ENCODE results near the gene ATP5F1B. TPM values are rescaled to one million over a fixed set of nuclear protein-coding genes. Genes with fewer than 3 reads are reported as not detected.

ATP5F1B gene
- total RNA-seq, 1 donor from 2014 or later: 735 TPM

DNA sequence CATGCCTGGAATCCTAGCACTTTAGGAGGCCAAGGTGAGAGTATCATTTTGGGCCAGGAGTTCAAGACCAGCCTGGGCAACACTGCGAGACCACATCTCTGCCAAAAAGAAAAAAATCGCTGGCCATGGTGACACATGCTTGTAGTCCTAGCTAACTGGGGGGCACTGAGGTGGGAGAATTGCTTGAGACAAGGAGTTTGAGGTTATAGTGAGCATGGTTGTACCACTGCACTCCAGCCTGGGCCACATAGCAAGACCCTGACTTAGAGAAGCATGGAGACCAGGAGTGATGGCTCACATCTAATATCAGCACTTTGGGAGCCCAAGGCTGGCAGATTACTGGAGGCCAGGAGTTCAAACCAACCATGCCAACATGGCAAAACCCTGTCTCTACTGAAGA lies 33.1 kb upstream of the ATP5F1B start:
- peak overlapping the region; percentile 17 for H3K27ac Mint-ChIP-seq (ENCODE audit: unreplicated experiment)
- H3K27me3 Mint-ChIP-seq (ENCODE audit: unreplicated experiment): peaks cover under 1% of the 10 kb centered on the region
- DNase-seq: no peak
- TF ChIP-seq, protein P1, sequence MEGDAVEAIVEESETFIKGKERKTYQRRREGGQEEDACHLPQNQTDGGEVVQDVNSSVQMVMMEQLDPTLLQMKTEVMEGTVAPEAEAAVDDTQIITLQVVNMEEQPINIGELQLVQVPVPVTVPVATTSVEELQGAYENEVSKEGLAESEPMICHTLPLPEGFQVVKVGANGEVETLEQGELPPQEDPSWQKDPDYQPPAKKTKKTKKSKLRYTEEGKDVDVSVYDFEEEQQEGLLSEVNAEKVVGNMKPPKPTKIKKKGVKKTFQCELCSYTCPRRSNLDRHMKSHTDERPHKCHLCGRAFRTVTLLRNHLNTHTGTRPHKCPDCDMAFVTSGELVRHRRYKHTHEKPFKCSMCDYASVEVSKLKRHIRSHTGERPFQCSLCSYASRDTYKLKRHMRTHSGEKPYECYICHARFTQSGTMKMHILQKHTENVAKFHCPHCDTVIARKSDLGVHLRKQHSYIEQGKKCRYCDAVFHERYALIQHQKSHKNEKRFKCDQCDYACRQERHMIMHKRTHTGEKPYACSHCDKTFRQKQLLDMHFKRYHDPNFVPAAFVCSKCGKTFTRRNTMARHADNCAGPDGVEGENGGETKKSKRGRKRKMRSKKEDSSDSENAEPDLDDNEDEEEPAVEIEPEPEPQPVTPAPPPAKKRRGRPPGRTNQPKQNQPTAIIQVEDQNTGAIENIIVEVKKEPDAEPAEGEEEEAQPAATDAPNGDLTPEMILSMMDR (IDR thresholded peaks at IDR 0.05; ENCODE audit: partially characterized antibody, unreplicated experiment): no peak
- H3K4me1 Mint-ChIP-seq (ENCODE audit: low read depth, unreplicated experiment): peaks cover 2% of the 10 kb centered on the region
- no peaks in the 10 kb centered on the region for H3K9me3 Mint-ChIP-seq (ENCODE audit: unreplicated experiment)
- H3K36me3 Mint-ChIP-seq (ENCODE audit: unreplicated experiment): no peaks in the 10 kb centered on the region
- H3K4me3 Mint-ChIP-seq (ENCODE audit: unreplicated experiment): no peak overlapping the region

DNA sequence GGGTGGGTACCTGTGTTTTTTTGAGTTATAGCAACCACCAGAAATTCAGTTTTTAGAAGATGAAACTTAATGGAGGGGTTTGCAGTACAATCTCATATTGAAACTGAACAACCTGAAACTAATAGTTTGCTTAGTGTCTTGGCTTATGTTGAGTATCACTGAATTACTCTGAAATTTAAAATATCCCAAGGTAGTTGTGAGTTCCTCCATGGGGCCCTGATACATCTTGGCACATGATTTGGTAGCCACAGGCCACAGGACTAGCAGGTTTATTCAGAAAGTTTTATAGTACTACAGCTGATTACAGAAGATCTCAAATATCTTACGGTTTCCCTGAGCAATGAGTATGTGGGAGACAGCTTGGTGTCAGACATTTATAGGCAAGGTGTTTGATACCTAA lies 31.9 kb upstream of the ATP5F1B start:
- TF ChIP-seq, protein P1 (IDR thresholded peaks at IDR 0.05; ENCODE audit: partially characterized antibody, unreplicated experiment): no peak
- DNase-seq: no peak
- Mint-ChIP-seq H3K4me1 (ENCODE audit: low read depth, unreplicated experiment) (peaks cover 1% of the 10 kb centered on the region), H3K27ac (ENCODE audit: unreplicated experiment) (no peak overlapping the region), H3K4me3 (ENCODE audit: unreplicated experiment) (no peak overlapping the region), H3K27me3 (ENCODE audit: unreplicated experiment) (no peaks in the 10 kb centered on the region), H3K36me3 (ENCODE audit: unreplicated experiment) (no peaks in the 10 kb centered on the region), H3K9me3 (ENCODE audit: unreplicated experiment) (no peaks in the 10 kb centered on the region)

DNA sequence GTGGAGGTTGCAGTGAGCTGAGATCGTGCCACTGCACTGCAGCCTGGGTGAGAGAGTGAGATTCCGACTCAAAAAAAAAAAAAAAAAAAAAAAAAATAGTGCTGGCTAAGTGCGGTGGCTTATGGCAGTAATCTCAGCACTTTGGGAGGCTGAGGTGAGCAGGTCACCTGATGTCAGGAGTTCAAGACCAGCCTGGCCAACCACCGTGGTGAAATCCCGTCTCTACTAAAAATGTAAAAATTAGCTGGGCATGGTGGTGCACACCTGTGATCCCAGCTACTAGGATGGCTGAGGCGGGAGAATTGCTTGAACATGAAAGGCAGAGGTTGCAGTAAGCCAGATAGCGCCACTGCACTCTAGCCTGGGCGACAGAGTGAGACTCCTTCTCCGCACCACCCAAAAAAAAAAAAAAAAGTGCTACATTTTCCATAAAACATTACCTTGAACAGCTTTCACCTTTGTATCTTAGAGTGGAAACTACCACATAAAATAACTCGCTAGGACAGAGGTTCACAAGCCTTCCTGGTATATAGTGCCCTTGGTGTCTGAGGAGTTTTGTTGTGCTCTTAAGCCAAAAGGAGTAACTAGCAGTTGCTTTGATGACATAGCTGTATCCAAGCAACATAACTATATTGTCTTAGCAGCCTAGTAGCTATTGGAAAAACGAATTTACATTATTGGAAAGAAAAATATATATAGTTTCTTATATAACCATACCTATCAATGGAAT lies 31.2 kb upstream of the ATP5F1B start:
- no peak for DNase-seq
- Mint-ChIP-seq H3K9me3 (ENCODE audit: unreplicated experiment) (no peaks in the 10 kb centered on the region), H3K4me1 (ENCODE audit: low read depth, unreplicated experiment) (peaks cover under 1% of the 10 kb centered on the region), H3K36me3 (ENCODE audit: unreplicated experiment) (no peaks in the 10 kb centered on the region), H3K27me3 (ENCODE audit: unreplicated experiment) (no peaks in the 10 kb centered on the region), H3K27ac (ENCODE audit: unreplicated experiment) (no peak overlapping the region), H3K4me3 (ENCODE audit: unreplicated experiment) (no peak overlapping the region)
- TF ChIP-seq, protein P1 (IDR thresholded peaks at IDR 0.05; ENCODE audit: partially characterized antibody, unreplicated experiment): no peak

DNA sequence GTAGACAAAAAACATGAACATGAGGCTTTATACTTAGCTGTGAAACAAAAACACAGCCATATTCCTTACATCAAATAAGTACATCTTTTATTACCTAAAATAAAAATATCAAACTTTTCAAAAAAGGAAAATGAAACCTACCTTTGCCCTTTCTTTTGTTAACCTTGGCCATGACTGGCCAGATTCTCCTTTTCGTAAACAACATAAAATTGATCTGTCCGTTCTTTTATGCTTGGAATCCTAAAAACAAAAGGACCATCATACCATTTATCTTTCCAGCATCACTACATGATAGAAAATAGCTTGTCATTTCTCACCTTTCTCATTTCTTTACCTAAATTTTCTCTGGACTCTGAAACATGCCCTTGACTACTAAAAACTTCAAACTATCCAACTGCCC lies 25.8 kb upstream of the ATP5F1B start:
- H3K4me1 Mint-ChIP-seq (ENCODE audit: low read depth, unreplicated experiment): no peaks in the 10 kb centered on the region
- no peaks in the 10 kb centered on the region for H3K9me3 Mint-ChIP-seq (ENCODE audit: unreplicated experiment)
- no peak for DNase-seq
- H3K36me3 Mint-ChIP-seq (ENCODE audit: unreplicated experiment): no peaks in the 10 kb centered on the region
- no peak overlapping the region for H3K4me3 Mint-ChIP-seq (ENCODE audit: unreplicated experiment)
- no peaks in the 10 kb centered on the region for H3K27me3 Mint-ChIP-seq (ENCODE audit: unreplicated experiment)
- H3K27ac Mint-ChIP-seq (ENCODE audit: unreplicated experiment): no peak overlapping the region
- TF ChIP-seq, protein P1 (IDR thresholded peaks at IDR 0.05; ENCODE audit: partially characterized antibody, unreplicated experiment): no peak

DNA sequence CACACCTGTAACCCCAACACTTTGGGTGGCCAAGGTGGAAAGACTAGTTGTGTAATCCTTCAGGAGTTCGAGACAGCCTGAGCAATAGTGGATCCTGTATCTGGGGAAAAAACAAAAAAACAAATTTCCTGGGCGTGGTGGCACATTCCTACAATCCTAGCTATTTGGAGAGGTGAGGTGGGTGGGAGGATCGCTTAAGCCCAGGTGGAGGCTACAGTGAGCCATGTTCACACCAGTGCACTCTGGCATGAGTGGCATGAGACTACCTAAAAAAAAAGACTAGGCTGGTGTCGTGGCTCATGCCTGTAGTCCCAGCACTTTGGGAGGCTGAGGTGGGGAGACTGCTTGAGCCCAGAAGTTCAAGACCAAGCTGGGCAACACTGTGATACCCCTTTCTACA lies 25.1 kb upstream of the ATP5F1B start:
- DNase-seq: no peak
- no peaks in the 10 kb centered on the region for H3K4me1 Mint-ChIP-seq (ENCODE audit: low read depth, unreplicated experiment)
- no peak overlapping the region for H3K4me3 Mint-ChIP-seq (ENCODE audit: unreplicated experiment)
- no peaks in the 10 kb centered on the region for H3K27me3 Mint-ChIP-seq (ENCODE audit: unreplicated experiment)
- no peak overlapping the region for H3K27ac Mint-ChIP-seq (ENCODE audit: unreplicated experiment)
- TF ChIP-seq, protein P1 (IDR thresholded peaks at IDR 0.05; ENCODE audit: partially characterized antibody, unreplicated experiment): no peak
- no peaks in the 10 kb centered on the region for H3K36me3 Mint-ChIP-seq (ENCODE audit: unreplicated experiment)
- no peaks in the 10 kb centered on the region for H3K9me3 Mint-ChIP-seq (ENCODE audit: unreplicated experiment)
